ENCODE data around the gene ZNF697. TPM values are rescaled to one million over a fixed set of nuclear protein-coding genes. Genes with fewer than 3 reads are reported as not detected.

Gene ZNF697
- total and polyA plus RNA-seq, 2 of the 4 experiments (the other 2 are of a cell fraction): 6.2 to 10.2 TPM

GRCh38 chr1:119600561-119600960, 47.5 kb downstream of the ZNF697 start:
- no peak for TF ChIP-seq RCOR1 (IDR thresholded peaks at IDR 0.05; ENCODE audit: insufficient replicate concordance, low read length)
- no peak for TF ChIP-seq CHD1 (IDR thresholded peaks at IDR 0.05; ENCODE audit: low read depth, low read length)
- TF ChIP-seq MAFK (IDR thresholded peaks at IDR 0.05; ENCODE audit: low read depth, low read length): no peak
- TF ChIP-seq FOS (IDR thresholded peaks at IDR 0.05; ENCODE audit: low read depth, low read length): no peak
- TF ChIP-seq NFE2L2 (IDR thresholded peaks at IDR 0.05; ENCODE audit: low read depth, low read length): no peak
- H3K4me3 ChIP-seq (ENCODE audit: insufficient read depth, low read depth, low read length): no peak overlapping the region
- H2BK15ac ChIP-seq (ENCODE audit: low read depth, low read length): no peak overlapping the region
- H2AFZ ChIP-seq (replicated peaks; ENCODE audit: low read length, poor library complexity): no peak overlapping the region
- intact Hi-C loops (cut with micrococcal nuclease) (no loop called here), in situ Hi-C loops (cut with MboI; ENCODE audit: low sequenced_read_pairs) (no loop called here), dilution Hi-C loops (cut with HindIII; ENCODE audit: low sequenced_read_pairs, unreplicated experiment) (no loop called here)
- no peaks in the 10 kb centered on the region for H3K9me1 ChIP-seq (ENCODE audit: insufficient read depth, low read length)
- H2BK5ac ChIP-seq (ENCODE audit: low read depth, low read length, poor library complexity, severe bottlenecking): no peak overlapping the region
- DNase-seq: no peak
- no peak overlapping the region for H3K56ac ChIP-seq (ENCODE audit: extremely low read depth, insufficient read depth, low read length)
- no TSS peak for BruUV-seq (replicated peaks)
- no peak overlapping the region for H3K23ac ChIP-seq (ENCODE audit: low read depth, low read length)
- no peak overlapping the region for H4K5ac ChIP-seq (ENCODE audit: low read depth, low read length)
- no peaks in the 10 kb centered on the region for H3K9me3 ChIP-seq (ENCODE audit: control insufficient read depth, insufficient read depth, low read length)
- WGBS, 2 experiments (ENCODE audit: extremely low coverage in 2 of 2, insufficient read length in 1 of 2): 80% methylated on average over 1 of the region's 4 CpGs; no CpG with 5 or more reads in 1 of the 2 experiments
- H3K14ac ChIP-seq (replicated peaks; ENCODE audit: low read depth, low read length): no peak overlapping the region
- no peak overlapping the region for H2AK5ac ChIP-seq (ENCODE audit: low read depth, low read length)
- H3K27me3 ChIP-seq (ENCODE audit: control insufficient read depth, insufficient read depth, low read length): no peaks in the 10 kb centered on the region; the same call in none of the 2 replicates
- H3K18ac ChIP-seq (ENCODE audit: low read depth, low read length): no peak overlapping the region
- no peaks in the 10 kb centered on the region for H4K20me1 ChIP-seq (ENCODE audit: insufficient read depth, low read length)
- ChIA-PET POLR2A (ENCODE audit: unreplicated experiment) (no interaction called here), CTCF (no interaction called here)
- no peak overlapping the region for H3K4me2 ChIP-seq (ENCODE audit: low read depth, low read length)
- no peaks in the 10 kb centered on the region for H3K4me1 ChIP-seq (ENCODE audit: control insufficient read depth, insufficient read depth, low read length)
- H2BK20ac ChIP-seq (ENCODE audit: low read depth, low read length): no peak overlapping the region
- H3K9ac ChIP-seq (ENCODE audit: low read depth, low read length): no peak overlapping the region
- H4K8ac ChIP-seq (ENCODE audit: low read depth in 2 of 2, low read length in 2 of 2): no peak overlapping the region
- no peak overlapping the region for H3K27ac ChIP-seq (ENCODE audit: insufficient read depth, low read length)
- no peaks in the 10 kb centered on the region for H3K36me3 ChIP-seq (ENCODE audit: control insufficient read depth, insufficient read depth, low read length)
- H2AK9ac ChIP-seq (replicated peaks; ENCODE audit: low read depth, low read length, poor library complexity): no peak overlapping the region
- H3K79me1 ChIP-seq (ENCODE audit: low read depth in 1 of 2, low read length in 2 of 2): no peaks in the 10 kb centered on the region
- H3K4ac ChIP-seq (ENCODE audit: low read depth, low read length): no peak overlapping the region
- H4K91ac ChIP-seq (ENCODE audit: insufficient read depth, low read depth, low read length): no peak overlapping the region
- H2BK120ac ChIP-seq (ENCODE audit: low read depth, low read length): no peak overlapping the region
- no peak for ATAC-seq (ENCODE audit: low read depth)

Measured in IMR-90 (cell line).